Uterus (tissue), 2 donors: ENCODE results near the gene STX5.
A peak's percentile ranks its signal among the peaks of the same experiment; 100 is the strongest.

Experiments
- POLR2A ChIP-seq, 2 donors: fragments of 450-650 bp; IDR thresholded peaks; one replicate each; pipeline ENCODE4 v1.6.1; 2016; ENCODE audit warnings: antibody characterized with exemption in 2 of 2, mild to moderate bottlenecking in 1 of 2, moderate library complexity in 1 of 2
- TF ChIP-seq, protein P1 (sequence below), 4 experiments: fragments of 200-600 bp in 2 of 4; fragments of 450-650 bp in 2 of 4; sonication (generic) in 2 of 4; IDR thresholded peaks; one replicate each; pipeline ENCODE4 v1.5.1; 2016 to 2019; ENCODE audit warnings: antibody characterized with exemption in 4 of 4, mild to moderate bottlenecking in 2 of 4, moderate library complexity in 1 of 4

DNA sequence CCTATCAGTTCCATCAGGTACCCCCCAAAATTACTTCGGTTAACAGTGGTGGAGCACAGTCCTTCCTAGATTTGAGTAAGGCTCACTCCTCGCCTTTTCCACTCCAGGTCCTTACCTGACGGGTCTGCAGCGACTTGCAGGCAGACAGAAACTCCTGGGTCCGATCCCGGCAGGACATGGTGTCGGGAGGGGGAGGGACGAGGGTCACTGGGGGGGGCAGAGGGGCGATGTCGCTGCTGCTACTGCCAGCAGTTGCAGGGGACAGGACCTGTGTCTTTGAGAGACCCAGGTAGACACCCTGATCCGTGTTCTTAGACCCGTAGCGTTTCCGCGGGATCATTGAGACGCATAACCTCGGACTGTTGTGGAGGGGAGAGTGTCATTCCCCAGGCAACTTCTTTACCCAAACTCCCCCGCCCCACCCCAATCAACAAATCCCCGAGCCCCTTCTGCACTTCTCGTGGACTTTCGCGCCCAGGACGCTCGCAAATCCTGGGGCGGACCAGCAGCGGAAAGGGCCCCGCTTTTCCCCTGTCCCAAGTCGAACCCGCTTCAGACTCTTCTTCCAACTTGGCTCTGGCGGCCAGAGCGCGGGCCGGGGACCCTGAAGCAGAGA, 839 bp downstream of the STX5 start:
- TF ChIP-seq, protein P1, sequence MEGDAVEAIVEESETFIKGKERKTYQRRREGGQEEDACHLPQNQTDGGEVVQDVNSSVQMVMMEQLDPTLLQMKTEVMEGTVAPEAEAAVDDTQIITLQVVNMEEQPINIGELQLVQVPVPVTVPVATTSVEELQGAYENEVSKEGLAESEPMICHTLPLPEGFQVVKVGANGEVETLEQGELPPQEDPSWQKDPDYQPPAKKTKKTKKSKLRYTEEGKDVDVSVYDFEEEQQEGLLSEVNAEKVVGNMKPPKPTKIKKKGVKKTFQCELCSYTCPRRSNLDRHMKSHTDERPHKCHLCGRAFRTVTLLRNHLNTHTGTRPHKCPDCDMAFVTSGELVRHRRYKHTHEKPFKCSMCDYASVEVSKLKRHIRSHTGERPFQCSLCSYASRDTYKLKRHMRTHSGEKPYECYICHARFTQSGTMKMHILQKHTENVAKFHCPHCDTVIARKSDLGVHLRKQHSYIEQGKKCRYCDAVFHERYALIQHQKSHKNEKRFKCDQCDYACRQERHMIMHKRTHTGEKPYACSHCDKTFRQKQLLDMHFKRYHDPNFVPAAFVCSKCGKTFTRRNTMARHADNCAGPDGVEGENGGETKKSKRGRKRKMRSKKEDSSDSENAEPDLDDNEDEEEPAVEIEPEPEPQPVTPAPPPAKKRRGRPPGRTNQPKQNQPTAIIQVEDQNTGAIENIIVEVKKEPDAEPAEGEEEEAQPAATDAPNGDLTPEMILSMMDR (IDR thresholded peaks at IDR 0.05), result peak in 1 of 4 experiments; percentile 43
- TF ChIP-seq POLR2A (IDR thresholded peaks at IDR 0.05), result no peak
